ENCODE data around the gene UQCR10. TPM values are rescaled to one million over a fixed set of nuclear protein-coding genes. Genes with fewer than 3 reads are reported as not detected.

Gene UQCR10
- 43.0 and 52.1 TPM in 2 replicates for total RNA-seq

DNA sequence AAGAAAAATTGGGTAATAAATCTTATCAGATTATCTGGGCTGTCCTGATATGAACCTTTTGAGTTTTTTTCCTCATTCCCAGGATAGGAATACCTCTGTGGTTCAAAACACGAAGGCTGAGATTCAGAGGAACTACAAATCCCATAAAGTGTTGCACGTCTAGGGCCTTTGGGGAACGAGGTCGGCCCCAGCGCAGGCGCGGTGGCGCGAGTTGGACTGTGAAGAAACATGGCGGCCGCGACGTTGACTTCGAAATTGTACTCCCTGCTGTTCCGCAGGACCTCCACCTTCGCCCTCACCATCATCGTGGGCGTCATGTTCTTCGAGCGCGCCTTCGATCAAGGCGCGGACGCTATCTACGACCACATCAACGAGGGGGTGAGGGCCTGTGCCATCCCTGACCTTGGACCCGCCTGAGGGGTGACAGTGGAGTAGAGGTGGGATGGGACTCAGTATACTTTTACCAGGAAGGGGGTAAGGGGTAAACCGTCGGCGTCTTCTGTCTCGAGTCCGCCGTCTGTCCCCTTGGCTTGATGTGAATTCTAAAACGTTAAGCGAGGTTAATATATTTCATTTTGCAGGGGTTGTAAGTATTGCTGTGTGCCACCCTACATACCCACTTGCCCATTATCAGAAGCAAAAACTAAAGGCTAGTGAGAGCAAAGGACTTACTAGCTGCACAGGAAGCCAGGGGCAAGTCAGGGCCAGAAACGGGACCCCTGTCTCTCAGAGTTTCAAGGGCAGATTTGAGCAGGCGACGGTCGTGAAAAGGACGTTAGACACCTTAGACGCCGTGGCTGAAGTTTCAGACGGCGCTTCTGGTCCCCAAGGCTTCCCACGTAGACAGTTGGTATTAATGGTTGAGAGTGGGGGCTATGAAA lies at the start of gene UQCR10:
TSS of gene UQCR10 (plus strand) at position 199 of the 881 bp plus-strand sequence. CDS start at position 229, 30 bp downstream.
- Histone ChIP-seq H2AFZ (ENCODE audit: low read length) (peak within 1 kb of the TSS; percentile 98), H3K4me2 (ENCODE audit: insufficient read depth, low read length) (peak within 1 kb of the TSS; percentile 85), H4K20me1 (ENCODE audit: insufficient read depth, low read length) (peaks cover 5% of the 10 kb centered on the region), H3K9me3 (ENCODE audit: low read depth, low read length) (no peaks in the 10 kb centered on the region), H3K4me1 (ENCODE audit: insufficient read depth, low read length) (peaks cover 16% of the 10 kb centered on the region), H3K27ac (ENCODE audit: low read depth, low read length) (peak within 1 kb of the TSS; percentile 80), H3K79me2 (ENCODE audit: insufficient read depth, low read length) (peaks cover 45% of the 10 kb centered on the region), H3K36me3 (ENCODE audit: insufficient read depth, low read length) (peaks cover 20% of the 10 kb centered on the region), H3K27me3 (ENCODE audit: insufficient read depth, low read length) (no peaks in the 10 kb centered on the region), H3K4me3 (ENCODE audit: insufficient read depth, low read length) (peak within 1 kb of the TSS; percentile 81)
- TF ChIP-seq, protein P1, sequence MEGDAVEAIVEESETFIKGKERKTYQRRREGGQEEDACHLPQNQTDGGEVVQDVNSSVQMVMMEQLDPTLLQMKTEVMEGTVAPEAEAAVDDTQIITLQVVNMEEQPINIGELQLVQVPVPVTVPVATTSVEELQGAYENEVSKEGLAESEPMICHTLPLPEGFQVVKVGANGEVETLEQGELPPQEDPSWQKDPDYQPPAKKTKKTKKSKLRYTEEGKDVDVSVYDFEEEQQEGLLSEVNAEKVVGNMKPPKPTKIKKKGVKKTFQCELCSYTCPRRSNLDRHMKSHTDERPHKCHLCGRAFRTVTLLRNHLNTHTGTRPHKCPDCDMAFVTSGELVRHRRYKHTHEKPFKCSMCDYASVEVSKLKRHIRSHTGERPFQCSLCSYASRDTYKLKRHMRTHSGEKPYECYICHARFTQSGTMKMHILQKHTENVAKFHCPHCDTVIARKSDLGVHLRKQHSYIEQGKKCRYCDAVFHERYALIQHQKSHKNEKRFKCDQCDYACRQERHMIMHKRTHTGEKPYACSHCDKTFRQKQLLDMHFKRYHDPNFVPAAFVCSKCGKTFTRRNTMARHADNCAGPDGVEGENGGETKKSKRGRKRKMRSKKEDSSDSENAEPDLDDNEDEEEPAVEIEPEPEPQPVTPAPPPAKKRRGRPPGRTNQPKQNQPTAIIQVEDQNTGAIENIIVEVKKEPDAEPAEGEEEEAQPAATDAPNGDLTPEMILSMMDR (IDR thresholded peaks at IDR 0.05; ENCODE audit: extremely low read depth, low read depth, low read length) = no peak
- peak; percentile 97 for DNase-seq (ENCODE audit: insufficient read length, low spot score, missing footprints)

DNA sequence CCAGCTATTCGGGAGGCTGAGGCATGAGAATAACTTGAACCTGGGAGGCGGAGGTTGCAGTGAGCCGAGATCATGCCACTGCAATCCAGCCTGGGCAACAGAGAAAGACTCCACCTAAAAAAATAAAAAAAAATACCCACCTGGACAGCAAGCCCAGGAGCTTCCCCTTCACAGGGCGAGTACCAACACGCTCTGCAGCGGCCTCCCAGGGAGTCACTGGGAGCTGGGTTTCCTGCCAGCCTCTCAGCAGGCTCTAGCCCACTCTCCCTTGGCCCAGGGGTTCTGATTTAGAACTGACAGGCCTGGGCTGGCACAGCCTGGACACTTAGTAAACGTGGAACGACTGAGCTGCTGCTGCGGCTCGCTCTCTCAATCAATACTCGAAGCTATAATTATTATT lies 49.4 kb upstream of the UQCR10 start:
- no peak overlapping the region for H3K4me3 ChIP-seq (ENCODE audit: insufficient read depth, low read length)
- H3K4me2 ChIP-seq (ENCODE audit: insufficient read depth, low read length) = no peak overlapping the region
- H3K4me1 ChIP-seq (ENCODE audit: insufficient read depth, low read length) = no peaks in the 10 kb centered on the region
- peaks cover 52% of the 10 kb centered on the region for H3K27me3 ChIP-seq (ENCODE audit: insufficient read depth, low read length)
- H3K27ac ChIP-seq (ENCODE audit: low read depth, low read length) = no peak overlapping the region
- no peaks in the 10 kb centered on the region for H4K20me1 ChIP-seq (ENCODE audit: insufficient read depth, low read length)
- no peak overlapping the region for H2AFZ ChIP-seq (ENCODE audit: low read length)
- H3K36me3 ChIP-seq (ENCODE audit: insufficient read depth, low read length) = no peaks in the 10 kb centered on the region
- TF ChIP-seq, protein P1 (IDR thresholded peaks at IDR 0.05; ENCODE audit: extremely low read depth, low read depth, low read length) = no peak
- no peaks in the 10 kb centered on the region for H3K79me2 ChIP-seq (ENCODE audit: insufficient read depth, low read length)
- DNase-seq (ENCODE audit: insufficient read length, low spot score, missing footprints) = no peak
- H3K9me3 ChIP-seq (ENCODE audit: low read depth, low read length) = no peaks in the 10 kb centered on the region

DNA sequence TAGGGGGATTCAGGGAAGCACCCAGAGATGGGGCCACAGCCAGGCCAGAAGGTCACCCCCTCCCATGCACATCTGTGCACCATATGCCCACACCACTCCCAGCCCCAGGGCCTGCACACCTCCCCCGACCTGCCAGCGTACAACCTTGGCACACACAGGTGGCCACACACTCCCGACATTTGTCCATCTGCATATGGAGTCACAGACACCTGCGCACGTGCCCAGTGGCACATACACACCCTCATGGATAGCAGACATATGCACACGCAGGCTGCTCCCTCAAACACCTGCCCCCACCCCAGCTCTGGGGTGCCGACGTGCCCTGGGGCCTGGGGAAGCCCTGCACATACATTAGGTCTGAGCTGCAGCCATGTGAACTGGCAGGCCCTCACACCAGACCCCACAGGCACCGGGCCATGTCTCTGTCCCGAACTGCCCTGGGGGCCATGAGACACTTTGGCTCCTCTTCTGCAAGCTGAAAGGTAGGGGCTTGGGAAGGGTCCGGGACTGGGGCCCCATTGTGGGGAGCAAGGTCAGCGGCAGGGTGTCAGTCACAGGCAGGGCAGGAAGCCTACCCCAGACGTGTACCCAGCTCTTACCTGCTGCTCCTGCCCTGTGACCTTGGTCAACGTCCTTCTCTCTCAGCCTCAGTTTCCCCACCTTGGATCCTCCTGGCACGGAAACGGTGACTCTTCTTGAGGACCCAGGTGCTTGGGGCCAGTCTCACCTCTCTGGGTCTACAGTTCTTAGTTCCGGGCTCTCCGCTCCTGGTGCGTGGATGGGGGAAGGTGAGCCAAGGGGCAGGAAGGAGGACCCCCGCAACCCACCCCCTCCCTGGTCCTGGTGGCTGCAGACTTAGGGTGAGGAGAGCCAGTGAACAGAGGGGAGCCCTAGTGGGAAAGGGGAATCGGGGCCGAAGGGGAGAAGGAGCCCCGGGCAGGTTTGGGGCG lies 47.9 kb upstream of the UQCR10 start:
- H3K36me3 ChIP-seq (ENCODE audit: insufficient read depth, low read length) = no peaks in the 10 kb centered on the region
- no peaks in the 10 kb centered on the region for H3K9me3 ChIP-seq (ENCODE audit: low read depth, low read length)
- no peaks in the 10 kb centered on the region for H4K20me1 ChIP-seq (ENCODE audit: insufficient read depth, low read length)
- H3K4me1 ChIP-seq (ENCODE audit: insufficient read depth, low read length) = no peaks in the 10 kb centered on the region
- H3K79me2 ChIP-seq (ENCODE audit: insufficient read depth, low read length) = no peaks in the 10 kb centered on the region
- H3K27ac ChIP-seq (ENCODE audit: low read depth, low read length) = no peak overlapping the region
- H3K4me3 ChIP-seq (ENCODE audit: insufficient read depth, low read length) = no peak overlapping the region
- no peak for DNase-seq (ENCODE audit: insufficient read length, low spot score, missing footprints)
- TF ChIP-seq, protein P1 (IDR thresholded peaks at IDR 0.05; ENCODE audit: extremely low read depth, low read depth, low read length) = no peak
- no peak overlapping the region for H3K4me2 ChIP-seq (ENCODE audit: insufficient read depth, low read length)
- peaks cover 42% of the 10 kb centered on the region for H3K27me3 ChIP-seq (ENCODE audit: insufficient read depth, low read length)
- H2AFZ ChIP-seq (ENCODE audit: low read length) = no peak overlapping the region

Measured in osteoblast (primary cell).